GM19025 (cell line): ENCODE results near the gene HIVEP3.

ENCODE experiments used
- ATAC-seq: cut with Tn5 transposase; IDR thresholded peaks from one replicate; pipeline ENCODE4 v1.9.1; 2021; ENCODE audit warnings: mild to moderate bottlenecking, low read depth, moderate library complexity; ENCODE audit not compliant: unreplicated experiment

The HIVEP3 gene

GRCh38 chr1:41822866-41823265 is 95.9 kb downstream of the HIVEP3 start:
- ATAC-seq, result no peak

- no peak for ATAC-seq
These were observed 98.9 kb downstream of the HIVEP3 start for GRCh38 chr1:41819843-41820242.

GRCh38 chr1:41819069-41819468 is 99.7 kb downstream of the HIVEP3 start:
- no peak for ATAC-seq

GRCh38 chr1:41816061-41816460 is 102.7 kb downstream of the HIVEP3 start:
- ATAC-seq, result no peak

- ATAC-seq, result no peak
These were observed 104.7 kb downstream of the HIVEP3 start for GRCh38 chr1:41813755-41814745.

- ATAC-seq, result no peak
These were observed 105.5 kb downstream of the HIVEP3 start for GRCh38 chr1:41813226-41813625.

- no peak for ATAC-seq
These were observed 106.3 kb downstream of the HIVEP3 start for GRCh38 chr1:41812453-41812852.

- no peak for ATAC-seq
These were observed 106.7 kb downstream of the HIVEP3 start for GRCh38 chr1:41812051-41812450.

GRCh38 chr1:41811051-41811795 is 107.5 kb downstream of the HIVEP3 start:
- ATAC-seq, result no peak

- ATAC-seq, result no peak
These were observed 108.3 kb downstream of the HIVEP3 start for GRCh38 chr1:41810446-41810845.

GRCh38 chr1:41809692-41810091 is 109.0 kb downstream of the HIVEP3 start:
- no peak for ATAC-seq

- ATAC-seq, result no peak
These were observed 111.3 kb downstream of the HIVEP3 start for GRCh38 chr1:41807390-41807789.

GRCh38 chr1:41806472-41807155 is 112.1 kb downstream of the HIVEP3 start:
- ATAC-seq, result no peak

GRCh38 chr1:41805771-41806471 is 112.8 kb downstream of the HIVEP3 start:
- no peak for ATAC-seq

GRCh38 chr1:41804176-41804575 is 114.5 kb downstream of the HIVEP3 start:
- no peak for ATAC-seq

- no peak for ATAC-seq
These were observed 115.1 kb downstream of the HIVEP3 start for GRCh38 chr1:41803656-41804055.

- peak; percentile 57 for ATAC-seq
These were observed 115.9 kb downstream of the HIVEP3 start for GRCh38 chr1:41802532-41803501.

GRCh38 chr1:41800311-41800829 is 118.4 kb downstream of the HIVEP3 start:
- no peak for ATAC-seq

- ATAC-seq, result no peak
These were observed 119.0 kb downstream of the HIVEP3 start for GRCh38 chr1:41799723-41800122.
